Measurements from ENCODE around the gene ZNF521. TPM values are rescaled to one million over a fixed set of nuclear protein-coding genes. Genes with fewer than 3 reads are reported as not detected.

The ZNF521 gene
- total and polyA plus RNA-seq, 4 donors, result 0.50 to 3.7 (median 1.5) TPM

GRCh38 chr18:25326361-25326952, 25.5 kb downstream of the ZNF521 start:
- Histone ChIP-seq H3K9me3 (ENCODE audit: control insufficient read depth in 4 of 4, low read length in 3 of 4) (no peaks in the 10 kb centered on the region), H3K27ac (ENCODE audit: low read depth in 1 of 2, low read length in 2 of 2) (no peak overlapping the region), H3K9ac (ENCODE audit: low read depth in 1 of 2, low read length in 2 of 2) (no peak overlapping the region), H3K4me3 (ENCODE audit: low read depth in 1 of 3, low read length in 3 of 3) (no peak overlapping the region), H3K36me3 (ENCODE audit: control insufficient read depth in 4 of 4, insufficient read depth in 3 of 4, low read depth in 1 of 4, low read length in 3 of 4) (no peaks in the 10 kb centered on the region), H3K27me3 (ENCODE audit: control insufficient read depth in 4 of 4, insufficient read depth in 4 of 4, low read length in 3 of 4) (no peaks in the 10 kb centered on the region), H3K4me1 (ENCODE audit: control insufficient read depth in 4 of 4, insufficient read depth in 4 of 4, low read length in 3 of 4) (no peaks in the 10 kb centered on the region)
- no peak for DNase-seq (ENCODE audit: low spot score)
- 84% methylated on average over 4 of the region's 4 CpGs for WGBS
- TF ChIP-seq CTCF (IDR thresholded peaks at IDR 0.05; ENCODE audit: low read depth, low read length, missing input control) (no peak), RXRA (IDR thresholded peaks at IDR 0.05) (no peak), SP1 (IDR thresholded peaks at IDR 0.05) (no peak), GABPA (IDR thresholded peaks at IDR 0.05 in 1 of 2, conservative IDR thresholded peaks at IDR 0.05 in 1 of 2) (no peak), TAF1 (conservative IDR thresholded peaks at IDR 0.05) (no peak), REST (IDR thresholded peaks at IDR 0.05) (no peak)

GRCh38 chr18:25322806-25323205, 29.2 kb downstream of the ZNF521 start:
- H3K27me3 ChIP-seq (ENCODE audit: control insufficient read depth in 4 of 4, insufficient read depth in 4 of 4, low read length in 3 of 4), result peaks cover 0 to 3% (median 0%) of the 10 kb centered on the region in 4 donors
- H3K9me3 ChIP-seq (ENCODE audit: control insufficient read depth in 4 of 4, low read length in 3 of 4), result no peaks in the 10 kb centered on the region
- no peak for DNase-seq (ENCODE audit: low spot score)
- TF ChIP-seq JUND (IDR thresholded peaks at IDR 0.05) (no peak), RXRA (IDR thresholded peaks at IDR 0.05) (no peak), FOXA1 (IDR thresholded peaks at IDR 0.05) (no peak), REST (IDR thresholded peaks at IDR 0.05) (no peak), TAF1 (conservative IDR thresholded peaks at IDR 0.05) (no peak), YY1 (IDR thresholded peaks at IDR 0.05) (no peak), CTCF (IDR thresholded peaks at IDR 0.05; ENCODE audit: low read depth, low read length, missing input control) (no peak), HNF4A (conservative IDR thresholded peaks at IDR 0.05) (no peak), EGR1 (IDR thresholded peaks at IDR 0.05; ENCODE audit: low read depth in 2 of 2) (no peak), MAX (IDR thresholded peaks at IDR 0.05) (no peak), ATF3 (IDR thresholded peaks at IDR 0.05) (no peak), FOXA2 (IDR thresholded peaks at IDR 0.05) (no peak), SP1 (IDR thresholded peaks at IDR 0.05) (no peak), HNF4G (IDR thresholded peaks at IDR 0.05) (no peak), RAD21 (IDR thresholded peaks at IDR 0.05) (no peak), NR2F2 (IDR thresholded peaks at IDR 0.05) (no peak), GABPA (IDR thresholded peaks at IDR 0.05 in 1 of 2, conservative IDR thresholded peaks at IDR 0.05 in 1 of 2) (no peak), ZBTB33 (IDR thresholded peaks at IDR 0.05) (no peak)
- H3K27ac ChIP-seq (ENCODE audit: low read depth in 1 of 2, low read length in 2 of 2), result no peak overlapping the region
- no peak overlapping the region for H3K9ac ChIP-seq (ENCODE audit: low read depth in 1 of 2, low read length in 2 of 2)
- no peak overlapping the region for H3K4me3 ChIP-seq (ENCODE audit: low read depth in 1 of 3, low read length in 3 of 3)
- WGBS, result 82% methylated on average over 4 of the region's 4 CpGs
- no peaks in the 10 kb centered on the region for H3K36me3 ChIP-seq (ENCODE audit: control insufficient read depth in 4 of 4, insufficient read depth in 3 of 4, low read depth in 1 of 4, low read length in 3 of 4)
- no peaks in the 10 kb centered on the region for H3K4me1 ChIP-seq (ENCODE audit: control insufficient read depth in 4 of 4, insufficient read depth in 4 of 4, low read length in 3 of 4)
